ENCODE measurements around the gene TMEM132C. TPM values are rescaled to one million over a fixed set of nuclear protein-coding genes. Genes with fewer than 3 reads are reported as not detected.

The TMEM132C gene
- total and polyA plus RNA-seq, 2 donors (not counting 3 experiments of a cell fraction or from before 2014, with no cell fraction given): not detected

- no peaks in the 10 kb centered on the region for H3K9me1 ChIP-seq (replicated peaks; ENCODE audit: control insufficient read depth, extremely low read depth, insufficient read depth, low read length)
- no peaks in the 10 kb centered on the region for H3K36me3 ChIP-seq (ENCODE audit: control insufficient read depth in 2 of 2, extremely low read depth in 1 of 2, insufficient read depth in 2 of 2, low read length in 2 of 2)
- H3K9me3 ChIP-seq (replicated peaks; ENCODE audit: control insufficient read depth, insufficient read depth, low read length): peaks cover 7% of the 10 kb centered on the region
- dilution Hi-C loops (cut with MboI; ENCODE audit: extremely low pct_ligation_motif_present, low sequenced_read_pairs): no loop called here
- CTCF ChIA-PET: interaction anchor here (1.2 to 1.3 kb wide), 3 partner anchors 1754 to 1773 kb away, joined by 3 to 10 read pairs (median 3); no protein-coding TSS in a partner anchor
- H3K4me1 ChIP-seq (ENCODE audit: control insufficient read depth, extremely low read depth, insufficient read depth, low read length): no peaks in the 10 kb centered on the region
- TF ChIP-seq GATA2 (IDR thresholded peaks at IDR 0.05; ENCODE audit: insufficient read depth, insufficient read length, low read depth, low read length): no peak
- no peak for TF ChIP-seq MYC (IDR thresholded peaks at IDR 0.05; ENCODE audit: low read depth, low read length)
- no peak for TF ChIP-seq POLR2A (IDR thresholded peaks at IDR 0.05; ENCODE audit: low read depth, low read length)
- TF ChIP-seq, protein P1, sequence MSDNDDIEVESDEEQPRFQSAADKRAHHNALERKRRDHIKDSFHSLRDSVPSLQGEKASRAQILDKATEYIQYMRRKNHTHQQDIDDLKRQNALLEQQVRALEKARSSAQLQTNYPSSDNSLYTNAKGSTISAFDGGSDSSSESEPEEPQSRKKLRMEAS (IDR thresholded peaks at IDR 0.05; ENCODE audit: insufficient read depth, insufficient read length): no peak
- TF ChIP-seq EZH2 (IDR thresholded peaks at IDR 0.05; ENCODE audit: borderline replicate concordance, low read depth, low read length, severe bottlenecking): no peak
- peak; percentile 13 to 15 for TF ChIP-seq CTCF (IDR thresholded peaks at IDR 0.05; ENCODE audit: extremely low read depth in 1 of 2, insufficient read depth in 1 of 2, low read depth in 1 of 2, low read length in 2 of 2)
- TF ChIP-seq JUN (IDR thresholded peaks at IDR 0.05; ENCODE audit: borderline replicate concordance, insufficient read depth, insufficient read length, low read depth): no peak
- H3K9ac ChIP-seq (replicated peaks; ENCODE audit: extremely low read depth, insufficient read depth, low read length): no peak overlapping the region
- H3K27me3 ChIP-seq (ENCODE audit: control insufficient read depth in 2 of 2, insufficient read depth in 2 of 2, low read length in 2 of 2): no peaks in the 10 kb centered on the region
- H3K27ac ChIP-seq (ENCODE audit: insufficient read depth, low read depth, low read length): no peak overlapping the region
- H3K79me2 ChIP-seq (ENCODE audit: control insufficient read depth, insufficient read depth, low read length): no peaks in the 10 kb centered on the region
- intact Hi-C loops (cut with micrococcal nuclease): loop anchor here (5.0 kb wide), 1 partner anchor 1773 kb away; no protein-coding TSS in a partner anchor
- no TSS peak for BruUV-seq (replicated peaks)
- FAIRE-seq: no peak
- no peak overlapping the region for H2AFZ ChIP-seq (ENCODE audit: low read depth, low read length)
- DNase-seq (ENCODE audit: low read depth, low spot score): peak; percentile 2
- no peak overlapping the region for H3K4me2 ChIP-seq (ENCODE audit: insufficient read depth, low read length)
- no peak overlapping the region for H3K4me3 ChIP-seq (replicated peaks in 1 of 3; ENCODE audit: insufficient read depth in 1 of 3, low read depth in 1 of 3, low read length in 3 of 3)
- POLR2A ChIA-PET: no interaction called here
- H4K20me1 ChIP-seq (replicated peaks; ENCODE audit: control insufficient read depth, extremely low read depth, insufficient read depth, low read length): no peaks in the 10 kb centered on the region
These were observed 7.4 kb upstream of the TMEM132C start for GRCh38 chr12:128259556-128260070.

All from endothelial cell of umbilical vein (primary cell).